ENCODE results near the gene UBE4A. TPM values are rescaled to one million over a fixed set of nuclear protein-coding genes. Genes with fewer than 3 reads are reported as not detected.

The UBE4A gene
- total and polyA plus RNA-seq, 2 of the 4 experiments (the other 2 are of a cell fraction), result 15.2 to 69.7 TPM

DNA sequence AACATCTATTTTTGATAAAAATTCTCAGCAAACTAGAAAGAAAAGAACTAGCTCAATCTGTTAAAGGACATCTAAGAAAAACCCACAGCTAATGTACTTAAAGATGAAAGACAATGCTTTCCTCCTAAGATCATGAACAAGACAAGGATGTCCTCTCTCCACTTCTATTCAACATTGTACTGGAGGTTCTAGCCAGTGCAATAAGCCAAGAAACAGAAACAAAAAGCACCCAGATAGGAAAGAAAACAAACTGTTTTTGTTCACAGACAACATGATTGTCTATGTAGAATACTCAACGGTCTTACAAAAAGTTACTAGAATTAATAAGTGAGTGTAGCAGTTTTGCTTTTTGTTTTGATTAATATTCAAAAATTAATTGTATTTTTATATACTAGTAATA lies 24.7 kb upstream of the UBE4A start:
- no peak overlapping the region for H3K9ac ChIP-seq (ENCODE audit: low read depth, low read length)
- H3K4me3 ChIP-seq (ENCODE audit: insufficient read depth, low read depth, low read length), result no peak overlapping the region
- H3K56ac ChIP-seq (ENCODE audit: extremely low read depth, insufficient read depth, low read length), result no peak overlapping the region
- ChIA-PET CTCF (no interaction called here), POLR2A (ENCODE audit: unreplicated experiment) (interaction anchor here (0.7 kb wide), 1 partner anchor 72 kb away, joined by 4 read pairs; no protein-coding TSS in a partner anchor)
- H3K79me1 ChIP-seq (ENCODE audit: low read depth in 1 of 2, low read length in 2 of 2), result no peaks in the 10 kb centered on the region
- H2BK20ac ChIP-seq (ENCODE audit: low read depth, low read length), result no peak overlapping the region
- DNase-seq (no peak), ATAC-seq (ENCODE audit: low read depth) (no peak)
- H3K27me3 ChIP-seq (ENCODE audit: control insufficient read depth, insufficient read depth, low read length), result peaks cover 3% of the 10 kb centered on the region; the same call in 1 of the 2 replicates
- no peak overlapping the region for H3K4me2 ChIP-seq (ENCODE audit: low read depth, low read length)
- no peaks in the 10 kb centered on the region for H3K9me1 ChIP-seq (ENCODE audit: insufficient read depth, low read length)
- no peak overlapping the region for H3K27ac ChIP-seq (ENCODE audit: insufficient read depth, low read length)
- no peak overlapping the region for H4K91ac ChIP-seq (ENCODE audit: insufficient read depth, low read depth, low read length)
- in situ Hi-C loops (cut with MboI; ENCODE audit: low sequenced_read_pairs) (no loop called here), intact Hi-C loops (cut with micrococcal nuclease) (no loop called here), dilution Hi-C loops (cut with HindIII; ENCODE audit: low sequenced_read_pairs, unreplicated experiment) (no loop called here)
- no CpG with 5 or more reads among the region's 1 CpG for WGBS, 2 experiments (ENCODE audit: extremely low coverage in 2 of 2, insufficient read length in 1 of 2)
- H2AK5ac ChIP-seq (ENCODE audit: low read depth, low read length), result no peak overlapping the region
- no peaks in the 10 kb centered on the region for H3K36me3 ChIP-seq (ENCODE audit: control insufficient read depth, insufficient read depth, low read length)
- no peaks in the 10 kb centered on the region for H4K20me1 ChIP-seq (ENCODE audit: insufficient read depth, low read length)
- H2BK5ac ChIP-seq (ENCODE audit: low read depth, low read length, poor library complexity, severe bottlenecking), result no peak overlapping the region
- no peak overlapping the region for H2AFZ ChIP-seq (replicated peaks; ENCODE audit: low read length, poor library complexity)
- no peak overlapping the region for H4K8ac ChIP-seq (ENCODE audit: low read depth in 2 of 2, low read length in 2 of 2)
- no peak overlapping the region for H3K14ac ChIP-seq (replicated peaks; ENCODE audit: low read depth, low read length)
- H3K23ac ChIP-seq (ENCODE audit: low read depth, low read length), result no peak overlapping the region
- H4K5ac ChIP-seq (ENCODE audit: low read depth, low read length), result no peak overlapping the region
- H2BK120ac ChIP-seq (ENCODE audit: low read depth, low read length), result no peak overlapping the region
- no peak overlapping the region for H3K4ac ChIP-seq (ENCODE audit: low read depth, low read length)
- no peaks in the 10 kb centered on the region for H3K9me3 ChIP-seq (ENCODE audit: control insufficient read depth, insufficient read depth, low read length)
- no peak overlapping the region for H2AK9ac ChIP-seq (replicated peaks; ENCODE audit: low read depth, low read length, poor library complexity)
- H3K18ac ChIP-seq (ENCODE audit: low read depth, low read length), result no peak overlapping the region
- no peak overlapping the region for H2BK15ac ChIP-seq (ENCODE audit: low read depth, low read length)
- BruUV-seq (replicated peaks), result no TSS peak
- no peak for TF ChIP-seq BHLHE40 (IDR thresholded peaks at IDR 0.05; ENCODE audit: low read depth, low read length)
- TF ChIP-seq SMC3 (IDR thresholded peaks at IDR 0.05; ENCODE audit: low read depth, low read length), result no peak
- no peak for TF ChIP-seq MAZ (IDR thresholded peaks at IDR 0.05; ENCODE audit: borderline replicate concordance, low read depth, low read length)
- TF ChIP-seq CHD1 (IDR thresholded peaks at IDR 0.05; ENCODE audit: low read depth, low read length), result no peak
- no peaks in the 10 kb centered on the region for H3K4me1 ChIP-seq (ENCODE audit: control insufficient read depth, insufficient read depth, low read length)
